ENCODE results near the gene TUBB1. TPM values are rescaled to one million over a fixed set of nuclear protein-coding genes. Genes with fewer than 3 reads are reported as not detected.
"Not testable (repeated sequence)": the region's sequence is repeated elsewhere in the genome, so short reads cannot be mapped to it uniquely, and the experiment has no call there.

The TUBB1 gene
- total RNA-seq, result 0.27 TPM
- long read RNA-seq, result 0 reads

DNA sequence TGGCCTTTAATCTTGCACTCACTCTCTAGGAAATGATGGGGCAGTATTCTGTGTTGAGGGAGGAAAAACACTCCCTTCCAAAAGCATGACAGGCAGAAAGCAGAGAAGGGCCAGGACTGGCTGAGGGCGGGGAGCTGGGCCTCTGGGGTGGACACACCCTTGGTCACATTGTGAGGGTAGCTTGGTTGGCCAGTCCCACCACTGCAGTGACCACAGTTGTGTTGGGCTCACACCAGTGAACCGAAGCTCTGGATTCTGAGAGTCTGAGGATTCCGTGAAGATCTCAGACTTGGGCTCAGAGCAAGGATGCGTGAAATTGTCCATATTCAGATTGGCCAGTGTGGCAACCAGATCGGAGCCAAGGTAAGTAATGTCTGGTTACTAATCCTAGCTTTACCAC is at the start of gene TUBB1:
Gene TUBB1 (plus strand): TSS at position 213 of the 400 bp plus-strand sequence. CDS start 94 bp downstream, at position 307.
- intact Hi-C loops (cut with DNase I), result no loop called here
- DNase-seq (ENCODE audit: missing footprints) (no peak), ATAC-seq (no peak)

GRCh38 chr20:58969439-58969838 is 49.8 kb upstream of the TUBB1 start:
- DNase-seq (ENCODE audit: missing footprints), result no peak
- intact Hi-C loops (cut with DNase I), result no loop called here
- no peak for ATAC-seq

DNA sequence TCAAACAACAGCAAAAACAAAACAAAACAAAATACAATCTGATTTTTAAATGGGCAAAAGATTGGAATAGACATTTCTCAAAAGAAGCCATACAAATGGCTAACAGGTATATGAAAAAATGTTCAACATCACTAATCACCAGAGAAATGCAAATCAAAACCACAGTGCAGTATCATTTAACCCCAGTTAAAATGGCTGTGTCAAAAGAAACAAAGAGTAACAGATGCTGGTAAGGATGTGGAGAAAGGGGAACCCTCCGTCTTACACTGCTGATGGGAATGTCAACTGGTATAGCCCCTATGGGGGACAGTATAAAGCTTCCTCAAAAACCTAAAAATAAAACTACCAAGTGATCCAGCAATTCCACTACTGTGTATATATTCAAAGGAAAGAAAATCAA is 49.1 kb upstream of the TUBB1 start:
- no peak for DNase-seq (ENCODE audit: missing footprints)
- ATAC-seq, result no peak
- intact Hi-C loops (cut with DNase I), result no loop called here

DNA sequence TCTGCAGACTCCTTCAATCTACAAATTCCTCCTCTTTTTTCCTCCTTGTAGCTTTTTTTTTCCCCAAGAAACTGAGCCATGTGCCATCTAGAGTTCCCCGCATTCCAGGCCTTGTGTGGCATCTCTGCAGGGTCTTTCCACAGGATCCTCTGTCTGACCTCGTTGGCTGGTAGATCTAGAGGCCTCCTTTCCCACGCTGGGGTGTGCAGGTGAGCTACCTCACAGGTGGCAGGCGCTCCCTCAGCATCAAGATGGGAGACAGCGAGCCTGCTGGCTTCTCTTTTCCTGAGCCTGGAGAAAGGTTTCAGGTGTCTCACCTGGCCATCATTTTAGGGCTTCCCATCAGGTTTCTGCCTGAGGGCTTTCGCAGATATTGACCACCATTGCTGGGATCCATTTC is 47.8 kb upstream of the TUBB1 start:
- DNase-seq (ENCODE audit: missing footprints) (no peak), ATAC-seq (no peak)
- intact Hi-C loops (cut with DNase I), result no loop called here

DNA sequence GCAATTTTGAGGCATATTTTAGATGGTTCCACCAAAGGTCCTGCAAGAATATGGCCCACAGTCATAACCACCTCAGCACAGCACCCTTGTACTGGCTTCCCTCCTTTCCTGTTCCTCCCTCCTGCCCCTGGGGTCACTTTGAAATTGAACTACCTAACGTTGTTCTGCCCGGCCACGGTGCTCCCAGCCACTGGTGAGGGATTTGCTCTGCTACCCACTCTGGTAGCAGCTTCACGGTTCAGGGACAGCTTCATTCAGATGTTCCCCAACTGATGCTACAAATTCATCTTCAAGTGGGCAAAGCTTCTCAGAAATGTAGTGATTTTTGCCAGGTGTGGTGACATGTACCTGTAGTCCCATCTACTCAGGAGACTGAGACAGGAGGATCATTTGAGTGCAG is 46.0 kb upstream of the TUBB1 start:
- intact Hi-C loops (cut with DNase I), result no loop called here
- no peak for ATAC-seq
- DNase-seq (ENCODE audit: missing footprints), result no peak

DNA sequence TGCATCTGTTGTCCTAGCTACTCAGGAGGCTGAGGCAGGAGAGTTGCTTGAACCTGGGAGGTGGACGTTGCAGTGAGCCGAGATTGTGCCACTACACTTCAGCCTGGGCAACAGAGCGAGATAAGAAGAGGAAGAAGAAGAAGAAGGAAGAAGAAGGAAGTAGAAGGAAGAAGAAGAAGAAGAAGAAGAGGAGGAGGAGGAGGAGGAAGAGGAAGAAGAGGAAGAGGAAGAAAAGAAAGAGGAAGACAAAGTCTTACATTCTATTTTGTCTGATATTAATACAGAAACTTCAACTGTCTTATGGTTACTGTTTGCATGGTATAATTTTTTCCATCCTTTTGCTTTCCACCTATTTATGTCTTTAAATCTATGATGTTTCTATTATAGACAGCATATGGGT is 45.4 kb upstream of the TUBB1 start:
- ATAC-seq (no peak), DNase-seq (ENCODE audit: missing footprints) (no peak)
- intact Hi-C loops (cut with DNase I), result no loop called here

GRCh38 chr20:58975353-58975752 is 43.9 kb upstream of the TUBB1 start:
- intact Hi-C loops (cut with DNase I), result no loop called here
- no peak for DNase-seq (ENCODE audit: missing footprints)
- ATAC-seq, result no peak

GRCh38 chr20:58976061-58976730 is 43.0 kb upstream of the TUBB1 start:
- no peak for ATAC-seq
- DNase-seq (ENCODE audit: missing footprints), result no peak
- intact Hi-C loops (cut with DNase I), result no loop called here

DNA sequence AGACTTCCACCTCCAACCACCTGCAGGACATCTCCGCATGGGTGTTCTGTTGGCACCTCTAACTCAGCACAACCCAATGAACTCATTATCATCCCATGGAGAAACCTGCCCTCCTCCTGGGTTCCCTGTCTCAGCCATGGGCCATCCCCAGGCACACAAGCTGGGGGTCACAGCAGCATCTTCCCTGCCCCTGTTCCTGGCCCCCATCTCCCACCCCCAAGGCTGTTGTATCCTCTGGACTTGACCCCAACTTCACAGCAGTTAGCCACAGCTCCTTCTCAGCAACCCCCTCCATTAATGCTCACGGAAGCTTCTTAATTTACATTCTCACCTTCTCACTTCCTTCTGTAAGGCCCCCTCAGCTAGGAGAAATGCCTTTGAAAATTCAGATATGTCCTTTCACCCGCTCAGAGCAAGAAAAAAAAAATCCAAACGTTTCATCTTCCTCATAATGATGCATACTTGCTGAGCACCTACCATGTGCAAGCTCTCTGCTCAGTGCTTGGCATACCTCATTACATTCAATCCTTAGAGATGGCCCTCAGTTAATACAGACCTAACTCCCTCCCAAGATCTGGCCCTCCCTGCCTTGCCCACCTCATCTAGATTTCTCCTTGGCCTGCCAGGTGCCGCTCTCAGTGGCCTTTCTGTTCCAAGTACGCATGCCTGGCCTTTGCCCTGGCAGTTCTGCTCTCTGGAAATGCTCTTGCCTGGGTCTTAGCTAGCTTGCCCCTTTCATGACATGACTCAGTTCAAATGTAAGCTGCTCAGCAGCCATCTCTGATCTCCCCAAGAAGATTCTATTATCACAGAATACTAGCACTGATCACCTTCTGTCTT is 40.7 kb upstream of the TUBB1 start:
- intact Hi-C loops (cut with DNase I), result loop anchor here (1.0 kb wide), 1 partner anchor 87 kb away; no protein-coding TSS in a partner anchor
- no peak for ATAC-seq
- no peak for DNase-seq (ENCODE audit: missing footprints)

- intact Hi-C loops (cut with DNase I), result loop anchor here (2.0 kb wide), 2 partner anchors 50 to 84 kb away; no protein-coding TSS in a partner anchor
- DNase-seq (ENCODE audit: missing footprints), result peak; percentile 95
- ATAC-seq, result peak; percentile 96
These were observed 38.3 kb upstream of the TUBB1 start, which contains the start of gene NELFCD for GRCh38 chr20:58980711-58981627. TSS of gene NELFCD (plus strand) at chr20:58981256. CDS start at chr20:58981310, 54 bp downstream.

GRCh38 chr20:58981628-58982364 is 37.4 kb upstream of the TUBB1 start:
- intact Hi-C loops (cut with DNase I), result loop anchor here (2.0 kb wide), 3 partner anchors 23 to 85 kb away; no protein-coding TSS in a partner anchor
- DNase-seq (ENCODE audit: missing footprints) (no peak), ATAC-seq (no peak)

DNA sequence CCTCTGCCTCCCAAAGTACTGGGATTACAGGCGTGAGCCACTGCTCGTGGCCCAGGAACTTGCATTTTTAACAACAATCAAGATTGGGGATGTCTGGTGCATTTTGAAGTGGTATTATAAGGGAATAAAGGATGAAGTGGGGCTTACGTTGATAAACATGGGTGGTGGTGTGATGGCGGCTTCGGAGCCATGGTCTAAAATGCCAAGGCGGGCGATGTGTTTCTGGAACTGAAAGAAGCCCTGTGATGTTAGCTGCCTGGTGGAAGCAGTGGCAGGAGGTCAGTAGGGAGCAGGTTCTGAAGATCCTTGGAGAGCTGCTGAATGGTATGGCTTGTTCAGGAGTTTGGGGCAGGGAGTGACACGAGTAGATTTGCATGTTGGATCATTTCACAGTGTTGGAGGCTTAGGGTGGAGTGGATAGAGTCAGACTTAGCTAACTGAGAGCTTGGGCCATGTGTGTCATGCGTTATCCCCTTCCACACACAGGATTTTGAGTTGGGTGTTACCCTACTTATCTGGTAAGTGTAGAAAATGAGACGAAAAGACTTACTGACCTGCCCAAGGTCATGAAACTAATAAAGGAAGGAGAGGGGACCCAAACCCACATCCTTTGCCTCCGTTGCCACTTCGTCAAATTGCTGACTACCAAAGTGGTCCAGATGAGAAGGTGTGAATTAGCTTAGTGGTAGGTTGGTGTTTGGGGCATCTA is 36.7 kb upstream of the TUBB1 start:
- no peak for DNase-seq (ENCODE audit: missing footprints)
- intact Hi-C loops (cut with DNase I), result loop anchor here (2.0 kb wide), 1 partner anchor 22 kb away; no protein-coding TSS in a partner anchor
- no peak for ATAC-seq

- not testable (repeated sequence) for ATAC-seq; DNase-seq (ENCODE audit: missing footprints)
- intact Hi-C loops (cut with DNase I), result loop anchor here (2.0 kb wide), 1 partner anchor 22 kb away; no protein-coding TSS in a partner anchor
These were observed 36.1 kb upstream of the TUBB1 start for GRCh38 chr20:58983115-58983468.

DNA sequence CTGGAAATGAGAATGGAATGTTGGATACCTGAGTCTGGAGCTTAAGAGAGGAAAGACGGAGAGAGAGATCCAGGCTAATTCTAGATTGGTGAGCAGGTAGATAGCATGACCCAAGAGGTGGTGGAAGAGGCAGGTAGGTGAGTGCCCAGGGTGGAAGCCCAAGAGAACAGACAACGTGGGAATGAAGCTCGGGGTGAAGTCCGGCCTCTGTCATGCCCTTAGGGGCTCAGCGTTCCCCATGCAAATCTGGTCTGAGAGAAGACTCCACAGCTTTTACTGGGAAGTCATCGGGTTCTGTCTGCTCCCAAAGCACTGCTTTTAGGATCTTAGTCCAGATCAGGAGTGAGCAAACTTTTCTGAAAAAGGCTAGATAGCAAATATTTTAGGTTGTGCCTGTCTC is 34.5 kb upstream of the TUBB1 start:
- ATAC-seq (no peak), DNase-seq (ENCODE audit: missing footprints) (no peak)
- intact Hi-C loops (cut with DNase I), result no loop called here

DNA sequence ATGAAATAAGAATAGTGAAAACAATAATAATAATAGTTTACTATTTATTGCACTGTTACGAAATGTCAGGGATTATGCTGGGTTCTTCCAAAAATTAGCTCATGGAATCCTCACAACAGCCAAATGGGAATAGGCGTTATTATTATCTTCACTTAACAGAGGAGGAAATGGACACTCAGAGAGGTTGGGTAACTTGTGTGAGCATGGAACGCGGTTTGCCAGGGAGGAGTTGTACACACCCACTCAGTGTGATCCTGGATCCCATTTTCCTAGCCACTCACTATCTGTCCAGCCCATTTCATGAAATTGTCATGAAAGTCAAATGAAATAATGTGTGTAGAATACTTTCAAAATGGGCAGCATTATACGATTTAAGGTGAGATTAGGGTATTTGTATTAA is 33.6 kb upstream of the TUBB1 start:
- intact Hi-C loops (cut with DNase I), result no loop called here
- DNase-seq (ENCODE audit: missing footprints) (no peak), ATAC-seq (peak; percentile 41)

GRCh38 chr20:58986286-58986967 is 32.8 kb upstream of the TUBB1 start:
- ATAC-seq (no peak), DNase-seq (ENCODE audit: missing footprints) (no peak)
- intact Hi-C loops (cut with DNase I), result no loop called here

DNA sequence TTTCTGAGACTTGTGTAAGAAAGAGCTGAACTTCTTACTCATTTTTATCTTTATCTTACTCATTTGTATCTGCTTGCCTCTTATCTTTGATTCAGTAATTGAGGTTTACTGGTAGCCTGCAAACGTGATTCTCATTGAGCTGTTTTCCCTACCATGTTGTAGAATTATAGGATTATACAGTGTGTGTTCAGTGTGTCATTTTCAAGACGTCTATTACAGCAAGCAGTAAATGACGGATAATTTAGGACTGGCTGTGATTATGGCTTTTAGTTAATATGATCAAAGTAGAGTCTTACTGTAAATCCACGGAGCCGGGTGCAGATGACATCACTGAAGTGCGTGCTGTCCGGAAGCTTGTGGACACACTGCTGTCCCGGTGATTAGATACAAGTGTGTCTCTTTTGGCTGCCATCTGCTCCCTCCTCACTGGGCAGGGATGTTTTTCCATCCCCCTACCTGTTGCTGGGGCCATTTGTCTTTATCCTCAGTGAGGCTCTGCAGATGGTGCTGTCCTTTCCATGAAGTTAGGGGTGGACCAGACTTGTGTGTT is 32.2 kb upstream of the TUBB1 start:
- intact Hi-C loops (cut with DNase I), result no loop called here
- no peak for ATAC-seq
- no peak for DNase-seq (ENCODE audit: missing footprints)
